ENCODE measurements around the gene PIK3CA.
"Not testable (repeated sequence)": the region's sequence is repeated elsewhere in the genome, so short reads cannot be mapped to it uniquely, and the experiment has no call there.

Gene PIK3CA

GRCh38 chr3:179259959-179260756 is 112.0 kb downstream of the PIK3CA start:
- in situ Hi-C loops (cut with MboI; ENCODE audit: low sequenced_read_pairs) = not testable (repeated sequence)

GRCh38 chr3:179260949-179261765 is 113.0 kb downstream of the PIK3CA start:
- in situ Hi-C loops (cut with MboI; ENCODE audit: low sequenced_read_pairs) = no loop called here

GRCh38 chr3:179263134-179263533 is 115.0 kb downstream of the PIK3CA start:
- in situ Hi-C loops (cut with MboI; ENCODE audit: low sequenced_read_pairs) = no loop called here

GRCh38 chr3:179264449-179264848 is 116.3 kb downstream of the PIK3CA start:
- in situ Hi-C loops (cut with MboI; ENCODE audit: low sequenced_read_pairs) = no loop called here

GRCh38 chr3:179265092-179265491 is 116.9 kb downstream of the PIK3CA start:
- in situ Hi-C loops (cut with MboI; ENCODE audit: low sequenced_read_pairs) = no loop called here

GRCh38 chr3:179265875-179266274 is 117.7 kb downstream of the PIK3CA start:
- in situ Hi-C loops (cut with MboI; ENCODE audit: low sequenced_read_pairs) = no loop called here

- in situ Hi-C loops (cut with MboI; ENCODE audit: low sequenced_read_pairs) = no loop called here
Measured at GRCh38 chr3:179266701-179267211, 118.6 kb downstream of the PIK3CA start.

- in situ Hi-C loops (cut with MboI; ENCODE audit: low sequenced_read_pairs) = no loop called here
Measured at GRCh38 chr3:179268400-179269051, 120.4 kb downstream of the PIK3CA start.

GRCh38 chr3:179269152-179269707 is 121.1 kb downstream of the PIK3CA start:
- in situ Hi-C loops (cut with MboI; ENCODE audit: low sequenced_read_pairs) = no loop called here

GRCh38 chr3:179272385-179272784 is 124.2 kb downstream of the PIK3CA start:
- in situ Hi-C loops (cut with MboI; ENCODE audit: low sequenced_read_pairs) = no loop called here

- in situ Hi-C loops (cut with MboI; ENCODE audit: low sequenced_read_pairs) = not testable (repeated sequence)
Measured at GRCh38 chr3:179274434-179274833, 126.3 kb downstream of the PIK3CA start.

- in situ Hi-C loops (cut with MboI; ENCODE audit: low sequenced_read_pairs) = no loop called here
Measured at GRCh38 chr3:179276001-179276400, 127.8 kb downstream of the PIK3CA start.

- in situ Hi-C loops (cut with MboI; ENCODE audit: low sequenced_read_pairs) = no loop called here
Measured at GRCh38 chr3:179276743-179277142, 128.6 kb downstream of the PIK3CA start.

GRCh38 chr3:179278151-179278550 is 130.0 kb downstream of the PIK3CA start:
- in situ Hi-C loops (cut with MboI; ENCODE audit: low sequenced_read_pairs) = no loop called here

- in situ Hi-C loops (cut with MboI; ENCODE audit: low sequenced_read_pairs) = no loop called here
Measured at GRCh38 chr3:179278932-179279693, 131.0 kb downstream of the PIK3CA start.

GRCh38 chr3:179279837-179280236 is 131.7 kb downstream of the PIK3CA start:
- in situ Hi-C loops (cut with MboI; ENCODE audit: low sequenced_read_pairs) = no loop called here

GRCh38 chr3:179281825-179282224 is 133.7 kb downstream of the PIK3CA start:
- in situ Hi-C loops (cut with MboI; ENCODE audit: low sequenced_read_pairs) = no loop called here

- in situ Hi-C loops (cut with MboI; ENCODE audit: low sequenced_read_pairs) = no loop called here
Measured at GRCh38 chr3:179286331-179286730, 138.2 kb downstream of the PIK3CA start.

GRCh38 chr3:179288845-179289244 is 140.7 kb downstream of the PIK3CA start:
- in situ Hi-C loops (cut with MboI; ENCODE audit: low sequenced_read_pairs) = no loop called here

- in situ Hi-C loops (cut with MboI; ENCODE audit: low sequenced_read_pairs) = no loop called here
Measured at GRCh38 chr3:179289295-179289694, 141.1 kb downstream of the PIK3CA start.

Measured in HL-60/S4 treated with retinoic acid at 250 ng/mL for 4 days and 3 days (cell line).